Measurements from ENCODE around the gene C2CD5.

C2CD5 gene

DNA sequence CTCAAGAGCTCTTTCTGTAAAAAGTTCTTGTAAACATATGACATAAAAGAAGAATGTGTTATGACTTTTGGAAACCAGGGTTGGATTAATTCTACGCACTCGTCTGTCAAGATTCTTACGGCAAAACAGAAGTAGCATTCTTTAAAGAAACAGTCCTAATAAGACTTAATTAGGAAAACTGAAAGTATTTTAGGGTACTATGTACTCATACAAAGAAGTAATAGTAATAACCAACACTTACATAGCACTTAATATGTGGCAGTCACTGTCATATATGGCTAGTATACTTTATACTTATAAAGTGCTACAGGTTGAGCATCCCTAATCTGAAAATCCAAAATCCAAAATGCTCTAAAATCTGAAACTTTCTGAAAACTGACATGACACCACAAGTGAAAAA is 136.9 kb downstream of the C2CD5 start:
- H3K4me3 ChIP-seq (ENCODE audit: low read depth, low read length) = no peak overlapping the region
- TF ChIP-seq CTCF (IDR thresholded peaks at IDR 0.05; ENCODE audit: borderline replicate concordance, insufficient read depth, low read depth, low read length) = no peak

DNA sequence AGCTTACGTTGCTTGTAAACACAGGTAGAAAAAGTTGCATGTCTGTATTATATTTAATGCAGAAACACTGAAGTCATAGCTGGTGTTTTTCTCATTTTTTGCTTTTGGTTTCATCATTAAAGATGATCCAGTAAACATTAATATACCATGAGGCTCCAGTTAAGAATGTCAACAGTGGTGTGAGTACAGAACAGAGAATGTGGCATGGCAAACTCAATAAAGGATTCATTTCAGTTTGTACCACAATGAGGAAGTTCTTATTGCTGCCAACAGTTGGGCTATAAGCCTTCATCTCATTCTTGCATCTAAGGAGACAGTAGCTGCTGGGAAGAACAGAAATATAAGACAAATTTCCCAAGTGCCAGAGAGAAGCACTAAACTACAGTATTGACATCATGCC is 137.7 kb downstream of the C2CD5 start:
- TF ChIP-seq CTCF (IDR thresholded peaks at IDR 0.05; ENCODE audit: borderline replicate concordance, insufficient read depth, low read depth, low read length) = no peak
- H3K4me3 ChIP-seq (ENCODE audit: low read depth, low read length) = no peak overlapping the region

GRCh38 chr12:22399464-22400180 is 144.7 kb downstream of the C2CD5 start:
- no peak for TF ChIP-seq CTCF (IDR thresholded peaks at IDR 0.05; ENCODE audit: borderline replicate concordance, insufficient read depth, low read depth, low read length)
- H3K4me3 ChIP-seq (ENCODE audit: low read depth, low read length) = no peak overlapping the region

All from GM12875 (cell line).